Stimulated activated CD4-positive, alpha-beta T cell treated with anti-CD3 and anti-CD28 coated beads, TNF-alpha, amount 100 ng/mL, for 4 hours (primary cell): ENCODE results near the gene STX18.
"Not testable (repeated sequence)": the region's sequence is repeated elsewhere in the genome, so short reads cannot be mapped to it uniquely, and the experiment has no call there.

Experiments
- DNase-seq, 3 experiments: peaks; one replicate each; pipeline ENCODE4 v3.0.0-alpha.2; 2020; ENCODE audit warnings: low read depth in 3 of 3

Gene STX18

GRCh38 chr4:4480205-4480604, 61.6 kb downstream of the STX18 start:
- no peak for DNase-seq

- no peak for DNase-seq
Observed at GRCh38 chr4:4479366-4479765, 62.5 kb downstream of the STX18 start.

- no peak for DNase-seq
Observed at GRCh38 chr4:4477796-4478195, 64.1 kb downstream of the STX18 start.

- no peak for DNase-seq
Observed at GRCh38 chr4:4477391-4477790, 64.5 kb downstream of the STX18 start.

GRCh38 chr4:4474476-4474875, 67.4 kb downstream of the STX18 start:
- DNase-seq = no peak

- DNase-seq = no peak
Observed at GRCh38 chr4:4472344-4472958, 69.4 kb downstream of the STX18 start.

GRCh38 chr4:4471195-4471594, 70.7 kb downstream of the STX18 start:
- DNase-seq = no peak

GRCh38 chr4:4470208-4470607, 71.6 kb downstream of the STX18 start:
- no peak for DNase-seq

- not testable (repeated sequence) for DNase-seq
Observed at GRCh38 chr4:4465238-4465637, 76.6 kb downstream of the STX18 start.

GRCh38 chr4:4462970-4463369, 78.9 kb downstream of the STX18 start:
- no peak for DNase-seq

- peak in 1 of 3 experiments; percentile 17 for DNase-seq
Observed at GRCh38 chr4:4461850-4462249, 80.0 kb downstream of the STX18 start.

- no peak for DNase-seq
Observed at GRCh38 chr4:4461178-4461577, 80.7 kb downstream of the STX18 start.

GRCh38 chr4:4460759-4461158, 81.1 kb downstream of the STX18 start:
- DNase-seq = no peak

- no peak for DNase-seq
Observed at GRCh38 chr4:4459181-4459580, 82.7 kb downstream of the STX18 start.

- no peak for DNase-seq
Observed at GRCh38 chr4:4457803-4458553, 83.9 kb downstream of the STX18 start.

GRCh38 chr4:4456816-4457578, 84.9 kb downstream of the STX18 start:
- no peak for DNase-seq

- DNase-seq = no peak
Observed at GRCh38 chr4:4456351-4456750, 85.5 kb downstream of the STX18 start.

GRCh38 chr4:4455210-4455865, 86.5 kb downstream of the STX18 start:
- DNase-seq = no peak

- no peak for DNase-seq
Observed at GRCh38 chr4:4446434-4446833, 95.4 kb downstream of the STX18 start.

- DNase-seq = no peak
Observed at GRCh38 chr4:4443821-4444220, 98.0 kb downstream of the STX18 start.

GRCh38 chr4:4440333-4441061, 101.4 kb downstream of the STX18 start:
- DNase-seq = no peak

- no peak for DNase-seq
Observed at GRCh38 chr4:4439782-4440181, 102.1 kb downstream of the STX18 start.
